GM21423 (cell line): ENCODE measurements around the gene C10orf105.

Experiments used
- ATAC-seq: cut with Tn5 transposase; IDR thresholded peaks from one replicate; pipeline ENCODE4 v1.9.1; 2021; ENCODE audit warnings: mild to moderate bottlenecking, moderate library complexity; ENCODE audit not compliant: unreplicated experiment

Gene C10orf105

GRCh38 chr10:71701496-71702132 lies 18.0 kb downstream of the C10orf105 start:
- no peak for ATAC-seq

- ATAC-seq: no peak
Measured at GRCh38 chr10:71700731-71701368, 18.7 kb downstream of the C10orf105 start.

- no peak for ATAC-seq
Measured at GRCh38 chr10:71698737-71699136, 20.8 kb downstream of the C10orf105 start.

- ATAC-seq: no peak
Measured at GRCh38 chr10:71697938-71698709, 21.5 kb downstream of the C10orf105 start.

GRCh38 chr10:71696628-71697326 lies 22.8 kb downstream of the C10orf105 start:
- ATAC-seq: no peak

- ATAC-seq: no peak
Measured at GRCh38 chr10:71695502-71696476, 23.8 kb downstream of the C10orf105 start.

GRCh38 chr10:71694567-71694968 lies 25.0 kb downstream of the C10orf105 start:
- peak; percentile 77 for ATAC-seq

- ATAC-seq: peak; percentile 12
Measured at GRCh38 chr10:71694039-71694501, 25.5 kb downstream of the C10orf105 start.

GRCh38 chr10:71693377-71693776 lies 26.2 kb downstream of the C10orf105 start:
- ATAC-seq: no peak

- ATAC-seq: no peak
Measured at GRCh38 chr10:71692598-71693306, 26.8 kb downstream of the C10orf105 start.

- no peak for ATAC-seq
Measured at GRCh38 chr10:71691405-71691804, 28.2 kb downstream of the C10orf105 start.

- no peak for ATAC-seq
Measured at GRCh38 chr10:71690094-71690720, 29.4 kb downstream of the C10orf105 start.

GRCh38 chr10:71688256-71688655 lies 31.3 kb downstream of the C10orf105 start:
- ATAC-seq: no peak

GRCh38 chr10:71687480-71687879 lies 32.1 kb downstream of the C10orf105 start:
- no peak for ATAC-seq

GRCh38 chr10:71687077-71687476 lies 32.5 kb downstream of the C10orf105 start:
- no peak for ATAC-seq

GRCh38 chr10:71685554-71686232 lies 33.9 kb downstream of the C10orf105 start:
- ATAC-seq: no peak

GRCh38 chr10:71684356-71685173 lies 35.0 kb downstream of the C10orf105 start:
- no peak for ATAC-seq

- ATAC-seq: no peak
Measured at GRCh38 chr10:71683301-71683700, 36.3 kb downstream of the C10orf105 start.
